GM12878 (cell line): ENCODE measurements around the gene CCDC83. TPM values are rescaled to one million over a fixed set of nuclear protein-coding genes. Genes with fewer than 3 reads are reported as not detected.
A peak's percentile ranks its signal among the peaks of the same experiment; 100 is the strongest.

Experiments used
- ATF2 ChIP-seq: IDR thresholded peaks from 2 replicates; pipeline ENCODE4 v1.6.1; 2012; ENCODE audit warnings: low read length, inconsistent platforms
- CTCF ChIP-seq, 3 experiments: IDR thresholded peaks in 2 of 3; conservative IDR thresholded peaks in 1 of 3; 2 replicates each; pipeline ENCODE4 v1.5.1; 2011; ENCODE audit warnings: low read depth in 3 of 3, low read length in 3 of 3, mild to moderate bottlenecking in 3 of 3, control low read depth in 2 of 3, moderate library complexity in 2 of 3, inconsistent platforms in 1 of 3, mixed read lengths in 1 of 3; ENCODE audit not compliant: control insufficient read depth in 2 of 3, insufficient read depth in 1 of 3; ENCODE audit errors: extremely low read depth in 1 of 3
- E2F4 ChIP-seq: IDR thresholded peaks from 2 replicates; pipeline ENCODE4 v1.6.1; 2012; ENCODE audit warnings: low read depth, low read length, improper control_type of control experiment
- EED ChIP-seq: sonication (generic); IDR thresholded peaks from 2 replicates; pipeline ENCODE4 v1.6.1; 2016; ENCODE audit warnings: antibody characterized with exemption, low read depth
- MLLT1 ChIP-seq: fragments of 450-650 bp; IDR thresholded peaks from 2 replicates; pipeline ENCODE4 v1.6.1; 2016; ENCODE audit warnings: mild to moderate bottlenecking
- NKRF ChIP-seq: fragments of 450-650 bp; conservative IDR thresholded peaks from 2 replicates; pipeline ENCODE4 v1.6.1; 2017; ENCODE audit warnings: mild to moderate bottlenecking, moderate library complexity
- POLR2AphosphoS2 ChIP-seq: IDR thresholded peaks from 2 replicates; pipeline ENCODE4 v1.6.1; 2011; ENCODE audit warnings: low read depth, mild to moderate bottlenecking, low read length, improper control_type of control experiment, moderate library complexity
- REST ChIP-seq: IDR thresholded peaks from 2 replicates; pipeline ENCODE4 v1.6.1; 2012; ENCODE audit warnings: mild to moderate bottlenecking, low read depth, low read length
- SMC3 ChIP-seq: IDR thresholded peaks from 2 replicates; pipeline ENCODE4 v1.6.1; 2011; ENCODE audit warnings: low read length, improper control_type of control experiment, borderline replicate concordance
- STAT3 ChIP-seq: IDR thresholded peaks from 2 replicates; pipeline ENCODE4 v1.6.1; 2011; ENCODE audit warnings: low read depth, low read length, improper control_type of control experiment
- TCF7 ChIP-seq: IDR thresholded peaks from 2 replicates; pipeline ENCODE4 v1.6.1; 2014; ENCODE audit warnings: antibody characterized with exemption, borderline replicate concordance
- USF2 ChIP-seq: IDR thresholded peaks from 2 replicates; pipeline ENCODE4 v1.6.1; 2011; ENCODE audit warnings: low read depth, low read length, improper control_type of control experiment, borderline replicate concordance
- polyA plus RNA-seq, 11 experiments: library from polyadenylated mRNA; depleted of rRNA in 4 of 11; unstranded in 6 of 11; stranded (reverse) in 5 of 11; fragments of >200 nt; fragmentation: Nextera tagmentation in 4 of 11; fragmentation: Illumina TruSeq in 1 of 11; extraction: Ambion mirVana in 4 of 11; extraction: Trizol in 1 of 11; gene quantifications; 1 replicate in 1 of 11; 2 replicates in 10 of 11; pipeline versions ENCODE4 v1.2.1 to v1.2.3, GENCODE V29; 2011 to 2016; ENCODE audit warnings: inconsistent platforms in 2 of 11, missing spikeins in 2 of 11, low read depth in 1 of 11
- total RNA-seq, 4 experiments: library from RNA; depleted of rRNA in 3 of 4; stranded (reverse); fragments of >200 nt in 3 of 4; fragmentation: Illumina TruSeq in 1 of 4; extraction: Trizol in 1 of 4; gene quantifications; 2 replicates each; pipeline versions ENCODE4 v1.2.1 to v1.2.3, GENCODE V29; 2013 to 2021

CCDC83 gene
- total and polyA plus RNA-seq, 10 of the 15 experiments (the other 5 are each of a cell fraction or from before 2014, with no cell fraction given), result not detected

GRCh38 chr11:85941380-85941973 lies 86.3 kb downstream of the CCDC83 start (continued):
- no peak for TF ChIP-seq MLLT1
- TF ChIP-seq CTCF (IDR thresholded peaks at IDR 0.05 in 2 of 3, conservative IDR thresholded peaks at IDR 0.05 in 1 of 3; ENCODE audit: control insufficient read depth in 2 of 3, extremely low read depth in 1 of 3, insufficient read depth in 1 of 3, low read depth in 3 of 3, low read length in 3 of 3), result peak; percentile 51 to 54 (median 52)
- TF ChIP-seq STAT3, result no peak
- TF ChIP-seq EED, result no peak
- TF ChIP-seq ATF2, result no peak
- TF ChIP-seq USF2, result no peak
- TF ChIP-seq TCF7, result no peak
- no peak for TF ChIP-seq NKRF
- peak; percentile 50; the same call in 1 of the 2 replicates for TF ChIP-seq SMC3
- TF ChIP-seq POLR2AphosphoS2, result no peak
- no peak for TF ChIP-seq REST
- TF ChIP-seq E2F4, result no peak
